GM12891 (cell line): ENCODE results near the gene SORCS1.

Experiments
- DNase-seq: peaks from one replicate; pipeline ENCODE4 v3.0.0; 2011; ENCODE audit warnings: low spot score; ENCODE audit not compliant: insufficient read length
- FAIRE-seq: peaks from 2 replicates; lab custom pipeline; 2011; peaks lifted over from hg19 to GRCh38; lab: Jason Lieb, UNC
- PAX5 ChIP-seq: IDR thresholded peaks from 2 replicates; pipeline ENCODE4 v1.6.1; 2011; ENCODE audit warnings: low read length, moderate library complexity, mild to moderate bottlenecking; ENCODE audit not compliant: insufficient read depth, severe bottlenecking
- POLR2A ChIP-seq: IDR thresholded peaks from 2 replicates; pipeline ENCODE4 v1.6.1; 2011; ENCODE audit warnings: low read depth, low read length, control low read depth
- POLR2AphosphoS5 ChIP-seq: IDR thresholded peaks from 2 replicates; pipeline ENCODE4 v1.6.1; 2011; ENCODE audit warnings: low read depth, low read length, control low read depth
- POU2F2 ChIP-seq: IDR thresholded peaks from 2 replicates; pipeline ENCODE4 v1.6.1; 2011; ENCODE audit warnings: low read depth, mild to moderate bottlenecking, control low read depth, low read length, moderate library complexity
- SPI1 ChIP-seq: IDR thresholded peaks from 2 replicates; pipeline ENCODE4 v1.6.1; 2011; ENCODE audit warnings: low read depth, low read length, control low read depth
- TAF1 ChIP-seq: IDR thresholded peaks from 2 replicates; pipeline ENCODE4 v1.6.1; 2011; ENCODE audit warnings: low read depth, low read length, control low read depth

The SORCS1 gene

GRCh38 chr10:106535304-106535953 lies 629.1 kb downstream of the SORCS1 start:
- TF ChIP-seq POLR2AphosphoS5: no peak
- TF ChIP-seq SPI1: no peak
- TF ChIP-seq TAF1: no peak
- TF ChIP-seq POLR2A: no peak
- TF ChIP-seq PAX5: no peak
- no peak for TF ChIP-seq POU2F2
- DNase-seq (no peak), FAIRE-seq (no peak)

- DNase-seq (no peak), FAIRE-seq (no peak)
- TF ChIP-seq POLR2AphosphoS5: no peak
- no peak for TF ChIP-seq SPI1
- no peak for TF ChIP-seq TAF1
- no peak for TF ChIP-seq PAX5
- TF ChIP-seq POU2F2: no peak
- no peak for TF ChIP-seq POLR2A
Observed at GRCh38 chr10:106534441-106534840, 630.1 kb downstream of the SORCS1 start.

DNA sequence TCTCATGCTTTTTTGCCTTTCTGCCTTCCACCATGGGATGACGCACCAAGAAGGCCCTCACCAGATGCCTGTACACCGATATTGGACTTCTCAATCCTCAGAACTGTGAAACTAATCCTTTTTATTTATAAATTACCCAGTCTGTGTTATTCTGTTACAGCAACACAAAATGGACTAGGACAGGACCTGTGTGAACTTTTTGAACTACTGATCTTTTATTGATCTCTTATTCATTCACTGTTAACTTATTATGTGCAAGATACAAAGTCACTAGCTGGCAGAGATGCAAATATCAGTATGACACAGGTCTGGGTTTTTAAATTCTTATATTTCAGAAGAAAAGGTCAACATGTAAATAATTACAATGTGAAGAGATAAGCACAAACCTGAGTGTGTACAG lies 635.8 kb downstream of the SORCS1 start:
- TF ChIP-seq POLR2A (no peak), POU2F2 (no peak), PAX5 (no peak), POLR2AphosphoS5 (no peak), TAF1 (no peak), SPI1 (no peak)
- FAIRE-seq (no peak), DNase-seq (no peak)

GRCh38 chr10:106525835-106526234 lies 638.7 kb downstream of the SORCS1 start:
- DNase-seq: no peak
- no peak for FAIRE-seq
- no peak for TF ChIP-seq PAX5
- no peak for TF ChIP-seq POU2F2
- TF ChIP-seq POLR2A: no peak
- TF ChIP-seq TAF1: no peak
- TF ChIP-seq POLR2AphosphoS5: no peak
- TF ChIP-seq SPI1: no peak
